Measurements from ENCODE around the gene LRRFIP1.
"Not testable (repeated sequence)": the region's sequence is repeated elsewhere in the genome, so short reads cannot be mapped to it uniquely, and the experiment has no call there.

The LRRFIP1 gene

DNA sequence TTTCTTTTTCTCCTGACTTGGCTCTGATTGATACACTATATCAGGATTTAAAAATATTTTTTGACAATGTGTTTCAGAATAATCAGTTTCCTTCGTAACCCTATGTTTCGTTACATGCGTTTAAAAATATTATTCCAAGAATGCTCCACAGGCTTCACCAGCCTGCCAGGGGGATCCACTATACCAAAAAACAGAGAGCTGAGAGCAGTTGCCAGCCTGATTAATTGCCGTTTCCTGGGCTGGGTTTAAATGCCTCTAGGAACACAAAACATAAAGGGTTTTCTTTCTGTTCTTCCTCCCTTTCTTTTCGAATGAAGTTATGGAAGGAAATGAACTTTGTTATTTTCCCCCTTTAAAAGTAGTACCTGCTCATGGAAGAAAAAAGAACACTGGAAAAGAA is 47.9 kb downstream of the LRRFIP1 start:
- no peaks in the 10 kb centered on the region for H3K27me3 ChIP-seq (ENCODE audit: control insufficient read depth, insufficient read depth, low read length)
- H3K4me1 ChIP-seq (ENCODE audit: control insufficient read depth, insufficient read depth, low read length): peaks cover 34% of the 10 kb centered on the region
- no peaks in the 10 kb centered on the region for H3K9me3 ChIP-seq (ENCODE audit: control insufficient read depth, insufficient read depth, low read depth, low read length)
- H3K27ac ChIP-seq (ENCODE audit: low read depth, low read length): no peak overlapping the region
- H3K36me3 ChIP-seq (ENCODE audit: control insufficient read depth, insufficient read depth, low read length): no peaks in the 10 kb centered on the region
- H3K4me3 ChIP-seq (ENCODE audit: low read depth, low read length): no peak overlapping the region
- no peak overlapping the region for H3K9ac ChIP-seq (ENCODE audit: low read length)

DNA sequence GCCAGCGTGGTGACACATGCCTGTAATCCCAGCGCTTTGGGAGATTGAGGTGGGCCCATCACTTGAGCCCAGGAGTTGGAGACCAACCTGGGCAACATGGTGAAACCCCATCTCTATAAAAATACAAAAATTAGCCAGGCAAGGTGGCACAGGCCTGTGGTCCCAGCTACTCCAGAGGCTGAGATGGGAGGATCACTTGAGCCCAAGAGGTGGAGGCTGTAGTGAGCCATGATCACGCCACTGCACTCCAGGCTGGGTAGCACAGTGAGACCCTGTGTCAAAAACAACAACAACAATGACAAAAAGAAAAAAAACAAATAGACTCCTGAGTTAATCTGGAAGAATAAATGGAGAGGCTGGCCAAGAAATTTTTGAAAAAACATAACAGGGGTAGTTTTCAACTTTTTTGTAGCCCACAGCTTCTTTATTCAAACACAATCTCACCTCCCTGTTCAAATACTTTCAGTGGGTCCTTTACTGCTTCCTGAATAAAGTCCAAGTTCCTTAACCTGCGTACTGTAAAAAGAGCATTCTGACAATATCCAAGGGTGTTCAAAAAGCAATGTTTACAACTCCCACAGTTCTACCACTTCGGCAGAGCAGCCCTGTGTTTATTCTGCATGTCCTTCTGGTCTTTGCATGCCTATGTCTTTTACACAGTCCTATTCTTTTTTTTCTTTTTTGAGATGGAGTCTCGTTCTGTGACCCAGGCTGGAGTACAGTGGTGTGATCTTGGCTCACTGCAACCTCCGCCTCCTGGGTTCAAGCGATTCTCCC is 53.5 kb downstream of the LRRFIP1 start:
- Histone ChIP-seq H3K4me3 (ENCODE audit: low read depth, low read length) (no peak overlapping the region), H3K36me3 (ENCODE audit: control insufficient read depth, insufficient read depth, low read length) (peaks cover 20% of the 10 kb centered on the region), H3K9me3 (ENCODE audit: control insufficient read depth, insufficient read depth, low read depth, low read length) (peaks cover 13% of the 10 kb centered on the region), H3K27me3 (ENCODE audit: control insufficient read depth, insufficient read depth, low read length) (no peaks in the 10 kb centered on the region), H3K9ac (ENCODE audit: low read length) (no peak overlapping the region), H3K27ac (ENCODE audit: low read depth, low read length) (no peak overlapping the region), H3K4me1 (ENCODE audit: control insufficient read depth, insufficient read depth, low read length) (peaks cover 5% of the 10 kb centered on the region; the same call in 1 of the 2 replicates)

DNA sequence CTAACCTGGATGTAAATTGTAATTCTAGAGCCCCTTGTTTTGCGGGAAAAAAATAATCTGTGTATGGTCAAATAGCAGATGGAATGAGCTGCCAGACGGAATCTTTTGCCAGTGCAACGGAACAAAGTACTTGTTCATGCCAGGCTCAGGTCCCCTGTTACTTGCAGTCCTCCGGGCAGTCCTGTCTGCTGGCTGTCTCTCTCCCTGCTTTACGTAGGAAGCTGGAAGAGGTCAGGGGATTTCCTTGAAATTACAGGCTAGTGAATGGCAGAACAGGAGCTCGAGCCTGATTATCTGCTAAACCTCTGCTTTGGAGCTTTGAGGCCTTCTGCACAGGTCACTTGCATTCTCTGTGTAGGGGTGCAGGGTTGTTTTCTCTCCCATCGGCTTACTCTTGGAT is 54.8 kb downstream of the LRRFIP1 start:
- Histone ChIP-seq H3K27me3 (ENCODE audit: control insufficient read depth, insufficient read depth, low read length) (no peaks in the 10 kb centered on the region), H3K36me3 (ENCODE audit: control insufficient read depth, insufficient read depth, low read length) (peaks cover 21% of the 10 kb centered on the region), H3K4me3 (ENCODE audit: low read depth, low read length) (no peak overlapping the region), H3K4me1 (ENCODE audit: control insufficient read depth, insufficient read depth, low read length) (peaks cover 5% of the 10 kb centered on the region; the same call in 1 of the 2 replicates), H3K9me3 (ENCODE audit: control insufficient read depth, insufficient read depth, low read depth, low read length) (peaks cover 18% of the 10 kb centered on the region), H3K9ac (ENCODE audit: low read length) (no peak overlapping the region), H3K27ac (ENCODE audit: low read depth, low read length) (no peak overlapping the region)

DNA sequence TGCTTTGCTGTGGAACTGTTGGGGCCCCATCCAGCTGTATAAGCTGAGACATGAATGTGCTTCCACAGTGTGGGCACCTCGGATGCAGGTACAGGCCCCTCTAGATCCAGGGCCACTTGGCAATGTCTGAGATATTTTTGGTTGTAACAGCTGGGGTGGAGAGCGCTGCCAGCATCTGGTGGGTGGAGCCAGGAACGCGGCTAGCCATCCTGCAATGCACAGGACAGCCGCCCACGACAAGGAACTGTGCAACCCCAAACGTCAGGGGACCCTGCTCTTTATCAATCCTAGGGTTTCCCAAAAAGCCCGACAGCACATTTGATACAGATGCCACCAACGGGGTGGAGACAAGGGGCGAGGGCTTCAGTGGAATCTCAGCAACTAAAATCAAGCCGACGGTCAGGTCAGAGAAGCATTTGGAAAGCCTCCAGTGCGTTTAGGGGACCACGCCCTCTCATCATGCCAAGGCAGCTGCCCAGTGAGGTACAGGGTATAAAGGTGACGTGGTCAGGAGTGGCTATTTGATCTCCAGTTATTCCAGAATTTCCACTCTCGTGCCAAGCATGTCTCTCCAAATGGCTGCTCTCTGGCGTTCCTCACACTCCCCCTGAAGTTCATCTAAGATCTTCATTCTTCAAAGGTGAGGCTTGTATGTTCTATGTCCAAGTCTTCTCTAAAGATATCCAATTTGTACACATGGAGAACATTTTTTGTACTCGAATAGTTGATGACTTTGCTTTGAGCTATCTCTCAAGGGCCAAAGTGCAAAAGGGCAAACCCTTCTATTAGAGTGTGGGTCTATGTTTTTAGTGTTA is 55.7 kb downstream of the LRRFIP1 start:
- Histone ChIP-seq H3K9ac (ENCODE audit: low read length) (no peak overlapping the region), H3K4me1 (ENCODE audit: control insufficient read depth, insufficient read depth, low read length) (peaks cover 3% of the 10 kb centered on the region; the same call in 1 of the 2 replicates), H3K36me3 (ENCODE audit: control insufficient read depth, insufficient read depth, low read length) (peaks cover 21% of the 10 kb centered on the region), H3K27me3 (ENCODE audit: control insufficient read depth, insufficient read depth, low read length) (no peaks in the 10 kb centered on the region), H3K4me3 (ENCODE audit: low read depth, low read length) (no peak overlapping the region), H3K9me3 (ENCODE audit: control insufficient read depth, insufficient read depth, low read depth, low read length) (peaks cover 18% of the 10 kb centered on the region), H3K27ac (ENCODE audit: low read depth, low read length) (no peak overlapping the region)

DNA sequence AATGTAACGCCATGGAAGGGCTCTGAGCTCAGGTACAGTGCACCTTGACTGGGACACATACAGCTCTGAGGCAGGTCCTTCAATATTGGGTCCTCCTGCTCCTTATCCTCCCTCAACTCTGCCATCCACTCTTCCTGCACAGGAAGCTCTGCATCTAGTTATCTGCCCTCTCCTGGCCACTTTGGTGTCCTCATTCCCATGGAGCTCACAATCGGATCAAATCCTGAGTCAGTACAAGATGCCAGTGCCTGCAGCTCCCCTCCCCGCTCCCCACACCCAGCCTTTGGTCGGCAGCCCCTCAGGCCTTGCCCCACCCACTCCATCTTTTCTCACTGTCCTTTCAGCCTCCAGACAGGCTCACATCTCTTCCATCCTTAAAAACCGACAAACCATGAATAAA is 58.0 kb downstream of the LRRFIP1 start:
- H3K27me3 ChIP-seq (ENCODE audit: control insufficient read depth, insufficient read depth, low read length): no peaks in the 10 kb centered on the region
- peaks cover 18% of the 10 kb centered on the region for H3K9me3 ChIP-seq (ENCODE audit: control insufficient read depth, insufficient read depth, low read depth, low read length)
- H3K27ac ChIP-seq (ENCODE audit: low read depth, low read length): no peak overlapping the region
- H3K4me3 ChIP-seq (ENCODE audit: low read depth, low read length): no peak overlapping the region
- no peaks in the 10 kb centered on the region; the same call in 1 of the 2 replicates for H3K4me1 ChIP-seq (ENCODE audit: control insufficient read depth, insufficient read depth, low read length)
- no peak overlapping the region for H3K9ac ChIP-seq (ENCODE audit: low read length)
- peaks cover 21% of the 10 kb centered on the region for H3K36me3 ChIP-seq (ENCODE audit: control insufficient read depth, insufficient read depth, low read length)

DNA sequence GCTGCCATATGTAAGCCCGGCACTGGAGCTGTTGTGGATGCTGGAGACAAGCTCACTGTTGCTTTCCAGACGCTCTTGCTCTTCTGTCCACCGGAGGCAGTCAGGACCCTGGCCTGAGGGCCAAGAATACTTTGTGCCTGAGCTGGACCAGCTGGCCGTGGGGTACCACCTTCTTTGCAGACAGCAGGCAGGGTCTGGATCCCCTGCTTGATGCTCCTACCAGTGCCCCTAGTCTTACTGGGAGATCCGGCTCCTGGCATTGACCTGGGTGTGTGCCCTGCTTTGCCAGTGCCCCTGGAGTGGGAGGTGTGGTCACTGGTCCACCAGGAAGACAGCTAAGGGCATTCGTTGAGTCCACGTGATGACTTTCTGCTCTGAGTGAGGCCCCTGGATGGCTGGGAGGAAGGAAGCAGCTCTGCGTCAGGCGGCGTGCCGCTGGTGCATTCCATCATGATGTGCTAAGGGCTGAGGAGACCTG is 59.3 kb downstream of the LRRFIP1 start:
- no peak overlapping the region for H3K9ac ChIP-seq (ENCODE audit: low read length)
- peaks cover 21% of the 10 kb centered on the region for H3K36me3 ChIP-seq (ENCODE audit: control insufficient read depth, insufficient read depth, low read length)
- H3K4me1 ChIP-seq (ENCODE audit: control insufficient read depth, insufficient read depth, low read length): peaks cover 5% of the 10 kb centered on the region; the same call in 1 of the 2 replicates
- no peak overlapping the region for H3K27ac ChIP-seq (ENCODE audit: low read depth, low read length)
- H3K27me3 ChIP-seq (ENCODE audit: control insufficient read depth, insufficient read depth, low read length): no peaks in the 10 kb centered on the region
- H3K4me3 ChIP-seq (ENCODE audit: low read depth, low read length): no peak overlapping the region
- peaks cover 18% of the 10 kb centered on the region for H3K9me3 ChIP-seq (ENCODE audit: control insufficient read depth, insufficient read depth, low read depth, low read length)

DNA sequence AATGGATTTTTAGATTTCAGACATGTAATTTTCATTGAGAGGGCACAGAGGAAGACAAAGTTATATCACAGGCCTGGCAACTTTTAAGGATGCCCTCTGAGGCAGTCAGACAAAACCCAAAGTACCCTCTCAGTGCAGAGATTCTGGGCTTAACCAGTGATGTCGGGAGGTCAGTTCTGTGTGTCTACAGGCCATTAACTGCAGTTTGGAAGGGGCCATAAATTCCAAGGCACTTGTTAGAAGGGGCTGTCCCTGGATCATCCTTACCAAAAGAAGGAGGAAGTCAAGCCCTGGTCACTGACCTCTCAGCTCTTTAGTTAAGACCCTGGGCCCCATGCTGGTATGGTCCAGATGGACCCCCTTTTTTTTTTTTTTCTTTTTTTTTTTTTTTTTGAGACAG is 60.7 kb downstream of the LRRFIP1 start:
- Histone ChIP-seq H3K27me3 (ENCODE audit: control insufficient read depth, insufficient read depth, low read length) (peaks cover 5% of the 10 kb centered on the region; the same call in 1 of the 2 replicates), H3K9ac (ENCODE audit: low read length) (no peak overlapping the region), H3K4me3 (ENCODE audit: low read depth, low read length) (no peak overlapping the region), H3K27ac (ENCODE audit: low read depth, low read length) (no peak overlapping the region), H3K4me1 (ENCODE audit: control insufficient read depth, insufficient read depth, low read length) (peaks cover 8% of the 10 kb centered on the region), H3K36me3 (ENCODE audit: control insufficient read depth, insufficient read depth, low read length) (peaks cover 17% of the 10 kb centered on the region), H3K9me3 (ENCODE audit: control insufficient read depth, insufficient read depth, low read depth, low read length) (peaks cover 18% of the 10 kb centered on the region)

DNA sequence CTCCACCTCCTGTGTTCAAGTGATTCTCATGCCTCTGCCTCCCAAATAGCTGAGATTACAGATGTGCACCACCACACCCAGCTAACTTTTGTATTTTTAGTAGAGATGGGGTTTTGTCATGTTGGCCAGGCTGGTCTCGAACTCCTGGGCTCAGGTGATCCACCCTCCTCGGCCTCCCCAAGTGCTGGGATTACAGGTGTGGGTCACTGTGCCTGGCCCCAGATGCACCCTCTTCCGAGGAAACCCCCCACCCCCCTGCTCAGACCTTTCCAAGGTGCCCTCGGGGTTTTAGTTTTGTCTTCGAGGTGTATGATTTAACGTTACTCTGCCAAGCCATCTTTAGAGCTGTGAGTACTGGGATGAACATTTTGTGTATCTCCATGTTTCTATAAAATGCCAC is 61.2 kb downstream of the LRRFIP1 start:
- H3K9ac ChIP-seq (ENCODE audit: low read length); H3K27me3 ChIP-seq (ENCODE audit: control insufficient read depth, insufficient read depth, low read length); H3K27ac ChIP-seq (ENCODE audit: low read depth, low read length); H3K4me3 ChIP-seq (ENCODE audit: low read depth, low read length): not testable (repeated sequence)
- H3K4me1 ChIP-seq (ENCODE audit: control insufficient read depth, insufficient read depth, low read length): peaks cover 13% of the 10 kb centered on the region
- H3K36me3 ChIP-seq (ENCODE audit: control insufficient read depth, insufficient read depth, low read length): peaks cover 12% of the 10 kb centered on the region; the same call in 1 of the 2 replicates
- peaks cover 18% of the 10 kb centered on the region for H3K9me3 ChIP-seq (ENCODE audit: control insufficient read depth, insufficient read depth, low read depth, low read length)

DNA sequence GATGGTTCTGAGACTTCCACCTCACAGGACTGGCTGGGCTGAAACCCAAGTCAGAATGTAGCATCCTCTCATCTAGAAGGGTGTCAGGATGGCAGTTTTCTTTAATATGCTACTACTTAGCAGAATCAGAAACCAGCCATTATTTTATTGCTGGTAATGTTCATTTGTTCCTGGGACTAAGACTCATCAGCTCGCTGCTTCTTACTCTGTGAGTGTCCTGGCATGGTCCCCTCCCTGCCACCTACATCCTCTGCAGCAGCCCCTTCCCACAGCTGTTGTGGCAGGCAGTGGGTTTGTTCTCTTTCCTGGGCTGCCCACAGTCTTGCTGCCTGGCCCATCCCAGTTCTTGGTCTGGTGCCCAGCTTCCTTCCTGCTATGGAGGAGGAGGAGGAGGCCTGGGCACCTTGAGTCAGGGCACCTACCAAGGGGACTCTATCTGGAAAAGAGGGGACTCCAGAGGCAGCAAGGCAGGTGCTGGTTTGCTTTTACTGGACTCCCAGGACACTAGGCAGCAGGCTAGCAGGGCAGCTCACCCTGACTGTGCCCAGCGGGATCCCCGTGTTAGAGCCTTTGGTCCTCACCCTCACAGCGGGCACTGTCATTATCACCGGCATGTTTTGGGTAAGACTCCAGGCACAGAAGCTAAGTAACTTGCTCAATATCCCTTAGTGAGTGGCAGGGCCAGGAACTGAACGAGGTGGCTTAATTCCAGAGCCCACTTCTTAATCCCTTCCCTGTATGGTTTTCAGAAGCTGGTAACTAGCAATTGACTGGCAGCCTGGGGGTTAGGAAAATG is 62.1 kb downstream of the LRRFIP1 start:
- H3K4me3 ChIP-seq (ENCODE audit: low read depth, low read length): no peak overlapping the region
- no peak overlapping the region for H3K9ac ChIP-seq (ENCODE audit: low read length)
- peaks cover 10% of the 10 kb centered on the region; the same call in 1 of the 2 replicates for H3K27me3 ChIP-seq (ENCODE audit: control insufficient read depth, insufficient read depth, low read length)
- peaks cover 18% of the 10 kb centered on the region for H3K9me3 ChIP-seq (ENCODE audit: control insufficient read depth, insufficient read depth, low read depth, low read length)
- H3K27ac ChIP-seq (ENCODE audit: low read depth, low read length): no peak overlapping the region
- H3K36me3 ChIP-seq (ENCODE audit: control insufficient read depth, insufficient read depth, low read length): peaks cover 6% of the 10 kb centered on the region; the same call in 1 of the 2 replicates
- H3K4me1 ChIP-seq (ENCODE audit: control insufficient read depth, insufficient read depth, low read length): peaks cover 23% of the 10 kb centered on the region

DNA sequence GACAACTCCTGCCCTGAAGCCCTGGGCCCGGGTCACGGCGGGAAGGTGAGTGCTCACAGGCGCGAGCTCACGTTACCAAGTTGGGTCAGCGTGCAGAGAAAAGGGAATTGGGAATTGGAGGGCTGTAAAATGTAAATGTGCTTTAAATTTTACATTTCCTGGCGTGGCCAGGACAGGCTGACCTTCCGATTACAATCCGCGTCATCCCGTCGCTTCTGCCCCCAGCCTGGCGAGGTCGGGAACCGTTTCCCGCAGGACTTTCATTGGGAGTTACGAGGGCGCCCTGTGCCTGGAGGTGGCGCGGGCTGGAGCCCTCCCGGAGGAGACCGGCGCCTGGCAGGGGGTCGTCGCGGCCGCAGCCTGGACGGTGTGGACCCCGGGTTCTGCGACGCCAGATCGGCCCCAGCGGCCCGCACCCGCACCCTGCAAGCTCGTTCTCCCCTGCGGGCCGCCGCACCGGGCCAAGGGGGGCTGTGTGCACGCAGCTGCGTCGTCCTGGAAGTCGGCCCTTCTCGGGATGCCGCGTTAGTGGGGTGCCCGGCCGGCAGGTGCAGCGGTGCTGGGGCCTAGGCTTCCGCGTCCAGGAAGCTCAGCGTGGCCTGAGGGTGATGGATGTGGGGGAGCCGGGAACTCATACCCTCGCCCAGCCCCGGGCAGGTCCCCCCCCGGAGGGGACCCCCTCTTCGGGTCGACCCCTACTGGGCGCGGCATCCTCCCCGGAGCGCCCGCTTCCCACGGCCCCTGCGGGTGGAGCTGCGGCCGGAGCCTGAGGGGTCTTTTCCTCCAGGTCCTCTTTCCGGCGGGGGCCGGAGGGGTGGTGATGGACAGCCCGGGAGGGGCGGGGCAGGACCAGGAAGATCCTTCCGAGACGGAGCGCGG is 63.9 kb downstream of the LRRFIP1 start:
- Histone ChIP-seq H3K27ac (ENCODE audit: low read depth, low read length) (peak overlapping the region; percentile 65; the same call in 1 of the 2 replicates), H3K4me1 (ENCODE audit: control insufficient read depth, insufficient read depth, low read length) (peaks cover 36% of the 10 kb centered on the region), H3K9ac (ENCODE audit: low read length) (peak overlapping the region; percentile 84), H3K9me3 (ENCODE audit: control insufficient read depth, insufficient read depth, low read depth, low read length) (peaks cover 2% of the 10 kb centered on the region; the same call in 1 of the 2 replicates), H3K27me3 (ENCODE audit: control insufficient read depth, insufficient read depth, low read length) (peaks cover 10% of the 10 kb centered on the region; the same call in 1 of the 2 replicates), H3K4me3 (ENCODE audit: low read depth, low read length) (peak overlapping the region; percentile 88), H3K36me3 (ENCODE audit: control insufficient read depth, insufficient read depth, low read length) (no peaks in the 10 kb centered on the region)

Measured in HUES6 (cell line).